ENCODE results near the gene GRB2.
"Not testable (repeated sequence)": the region's sequence is repeated elsewhere in the genome, so short reads cannot be mapped to it uniquely, and the experiment has no call there.

The GRB2 gene

DNA sequence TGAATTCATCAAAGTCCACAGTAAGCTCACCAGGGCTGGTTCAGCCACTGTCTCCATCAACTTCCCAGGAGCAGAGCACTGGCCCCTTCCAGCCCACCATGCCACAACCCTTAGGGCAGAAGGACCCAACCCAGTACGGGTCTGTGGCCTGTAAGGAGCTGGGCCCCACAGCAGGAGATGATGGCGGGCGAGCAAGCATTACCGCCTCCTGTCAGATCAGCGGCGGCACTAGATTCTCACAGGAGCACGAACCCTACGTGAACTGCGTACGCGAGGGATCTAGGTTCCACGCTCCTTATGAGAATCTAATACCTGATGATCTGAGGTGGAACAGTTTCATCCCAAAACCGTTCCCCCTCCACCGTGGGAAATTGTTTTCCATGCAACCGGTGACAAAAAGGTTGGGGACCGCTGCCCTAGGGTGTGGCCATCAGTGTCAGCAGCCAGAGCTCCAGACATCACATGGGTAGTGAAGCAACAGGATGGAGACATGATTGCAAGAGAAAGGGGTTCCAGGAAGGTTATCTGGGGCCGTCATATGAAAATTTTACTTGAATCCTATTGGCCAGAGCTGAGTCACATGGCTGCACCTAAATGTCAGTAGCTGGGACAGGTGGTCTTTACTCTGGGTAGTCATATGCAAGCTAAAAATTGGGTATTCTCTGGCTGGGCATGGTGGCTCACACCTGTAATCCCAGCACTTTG, 103.8 kb downstream of the GRB2 start:
- TF ChIP-seq, protein P1, sequence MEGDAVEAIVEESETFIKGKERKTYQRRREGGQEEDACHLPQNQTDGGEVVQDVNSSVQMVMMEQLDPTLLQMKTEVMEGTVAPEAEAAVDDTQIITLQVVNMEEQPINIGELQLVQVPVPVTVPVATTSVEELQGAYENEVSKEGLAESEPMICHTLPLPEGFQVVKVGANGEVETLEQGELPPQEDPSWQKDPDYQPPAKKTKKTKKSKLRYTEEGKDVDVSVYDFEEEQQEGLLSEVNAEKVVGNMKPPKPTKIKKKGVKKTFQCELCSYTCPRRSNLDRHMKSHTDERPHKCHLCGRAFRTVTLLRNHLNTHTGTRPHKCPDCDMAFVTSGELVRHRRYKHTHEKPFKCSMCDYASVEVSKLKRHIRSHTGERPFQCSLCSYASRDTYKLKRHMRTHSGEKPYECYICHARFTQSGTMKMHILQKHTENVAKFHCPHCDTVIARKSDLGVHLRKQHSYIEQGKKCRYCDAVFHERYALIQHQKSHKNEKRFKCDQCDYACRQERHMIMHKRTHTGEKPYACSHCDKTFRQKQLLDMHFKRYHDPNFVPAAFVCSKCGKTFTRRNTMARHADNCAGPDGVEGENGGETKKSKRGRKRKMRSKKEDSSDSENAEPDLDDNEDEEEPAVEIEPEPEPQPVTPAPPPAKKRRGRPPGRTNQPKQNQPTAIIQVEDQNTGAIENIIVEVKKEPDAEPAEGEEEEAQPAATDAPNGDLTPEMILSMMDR (IDR thresholded peaks at IDR 0.05; ENCODE audit: control insufficient read depth, insufficient read depth, low read depth, low read length, missing control alignments) = no peak

DNA sequence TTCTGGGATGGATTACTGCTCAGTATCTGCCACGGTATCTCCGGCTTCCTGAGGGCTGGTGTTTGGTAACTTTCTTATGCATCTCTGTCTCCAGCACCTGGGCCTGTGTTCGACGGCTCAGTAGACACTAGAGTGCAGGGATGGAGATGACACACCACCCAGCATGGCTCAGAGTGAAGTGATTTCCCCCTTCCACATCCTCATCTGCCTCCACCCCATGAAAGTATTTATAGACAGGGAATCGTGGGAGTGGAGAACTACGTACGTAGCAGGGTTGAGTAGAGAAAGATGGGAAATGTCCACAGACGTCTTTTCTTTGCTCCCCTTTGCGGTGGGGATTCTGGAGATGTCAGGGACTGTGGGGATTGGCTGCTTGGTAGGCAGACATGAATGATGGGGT, 104.4 kb downstream of the GRB2 start:
- no peak for DNase-seq (ENCODE audit: low read depth)
- TF ChIP-seq, protein P1 (IDR thresholded peaks at IDR 0.05; ENCODE audit: control insufficient read depth, insufficient read depth, low read depth, low read length, missing control alignments) = no peak
- H3K4me3 ChIP-seq (ENCODE audit: control insufficient read depth, low read depth, low read length) = no peak overlapping the region

More for the DNA sequence above, 103.8 kb downstream of the GRB2 start:
- DNase-seq (ENCODE audit: low read depth) = no peak
- H3K4me3 ChIP-seq (ENCODE audit: control insufficient read depth, low read depth, low read length) = no peak overlapping the region

DNA sequence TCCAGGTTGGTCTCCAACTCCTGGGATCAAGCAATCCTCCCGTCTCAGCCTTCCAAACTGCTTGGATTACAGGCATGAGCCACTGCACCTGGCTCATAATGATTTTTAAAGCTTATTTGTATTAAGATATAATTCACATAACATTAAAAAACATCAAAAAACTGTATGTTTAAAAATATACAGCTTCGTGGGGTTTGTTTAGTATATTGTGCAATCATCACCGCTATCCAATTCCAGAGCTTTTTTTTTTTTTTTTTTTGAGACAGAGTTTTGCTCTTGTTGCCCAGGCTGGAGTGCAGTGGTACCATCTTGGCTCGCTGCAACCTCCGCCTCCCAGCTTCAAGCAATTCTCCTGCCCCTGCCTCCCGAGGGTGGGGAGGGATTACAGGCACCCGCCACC, 105.2 kb downstream of the GRB2 start:
- TF ChIP-seq, protein P1 (IDR thresholded peaks at IDR 0.05; ENCODE audit: control insufficient read depth, insufficient read depth, low read depth, low read length, missing control alignments) = no peak
- no peak for DNase-seq (ENCODE audit: low read depth)

DNA sequence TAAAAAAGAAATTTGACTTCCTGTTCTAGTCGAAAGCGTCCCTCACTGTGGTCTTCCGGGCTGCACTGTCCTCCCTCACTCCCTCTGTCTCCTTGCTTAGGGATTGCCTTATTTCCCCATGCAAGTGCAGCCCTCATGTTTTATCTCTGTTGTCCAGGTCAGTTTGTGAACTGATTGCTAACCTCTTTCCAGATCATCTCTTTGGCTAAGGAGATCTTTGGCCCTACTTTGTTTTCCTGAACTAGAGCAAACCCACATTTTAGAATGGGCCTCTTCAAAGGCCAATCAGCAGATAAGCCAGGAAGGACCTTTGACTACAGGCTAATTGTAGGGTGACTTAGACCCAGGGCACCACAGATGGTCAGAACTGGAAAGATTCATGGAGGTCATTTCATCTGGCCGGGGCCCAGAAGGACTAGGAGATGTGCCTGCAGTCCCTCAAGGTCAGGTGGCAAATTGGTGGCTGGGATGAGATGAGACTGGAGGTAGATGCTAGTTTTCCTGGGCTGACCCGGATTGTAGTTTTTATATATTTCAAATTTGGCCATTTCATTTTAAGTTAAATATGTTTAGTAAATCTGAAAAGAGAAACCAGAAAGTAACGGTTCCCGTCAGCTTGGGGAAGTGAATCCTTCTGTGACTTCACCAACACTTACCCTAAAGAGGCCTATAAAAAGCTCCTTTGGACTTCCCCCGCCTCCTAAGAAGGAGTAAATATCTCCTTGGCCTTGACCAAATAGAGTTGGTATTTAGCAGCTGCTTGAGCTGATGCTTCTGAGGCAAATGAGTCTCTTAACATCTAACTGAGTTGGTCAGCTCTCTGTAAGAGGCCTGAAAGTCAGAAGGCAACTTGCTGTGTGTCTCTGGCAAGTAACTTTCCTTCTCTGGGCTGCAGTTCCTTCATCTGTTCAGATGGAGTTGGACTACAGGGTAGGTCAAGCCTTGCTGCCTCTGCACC, 110.0 kb downstream of the GRB2 start:
- TF ChIP-seq, protein P1 (IDR thresholded peaks at IDR 0.05; ENCODE audit: control insufficient read depth, insufficient read depth, low read depth, low read length, missing control alignments) = no peak
- DNase-seq (ENCODE audit: low read depth) = no peak
- H3K4me3 ChIP-seq (ENCODE audit: control insufficient read depth, low read depth, low read length) = no peak overlapping the region

More for the DNA sequence above, 105.2 kb downstream of the GRB2 start:
- no peak overlapping the region for H3K4me3 ChIP-seq (ENCODE audit: control insufficient read depth, low read depth, low read length)

DNA sequence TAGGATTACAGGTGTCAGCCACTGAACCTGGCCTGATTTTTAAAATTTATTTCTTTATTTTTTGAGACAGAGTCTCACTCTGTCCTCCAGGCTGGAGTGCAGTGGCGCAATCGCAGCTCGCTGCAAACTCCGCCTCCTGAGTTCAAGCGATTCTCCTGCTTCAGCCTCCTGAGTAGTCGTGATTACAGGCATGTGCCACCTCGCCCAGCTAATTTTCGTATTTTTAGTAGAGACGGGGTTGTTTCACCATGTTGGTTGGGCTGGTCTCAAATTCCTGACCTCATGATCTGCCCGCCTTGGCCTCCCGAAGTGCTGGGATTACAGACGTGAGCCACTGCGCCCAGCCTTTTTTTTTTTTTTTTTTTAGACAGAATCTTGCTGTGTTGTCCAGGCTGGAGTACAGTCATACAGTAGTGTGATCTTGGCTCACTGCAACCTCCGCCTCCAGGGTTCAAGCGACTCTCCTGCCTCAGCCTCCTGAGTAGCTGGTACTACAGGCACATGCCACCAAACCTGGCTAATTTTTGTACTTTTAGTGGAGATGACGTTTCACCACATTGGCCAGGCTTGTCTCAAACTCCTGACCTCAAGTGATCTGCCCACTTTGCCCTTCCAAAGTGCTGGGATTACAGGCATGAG, 112.5 kb downstream of the GRB2 start:
- not testable (repeated sequence) for DNase-seq (ENCODE audit: low read depth); H3K4me3 ChIP-seq (ENCODE audit: control insufficient read depth, low read depth, low read length)

DNA sequence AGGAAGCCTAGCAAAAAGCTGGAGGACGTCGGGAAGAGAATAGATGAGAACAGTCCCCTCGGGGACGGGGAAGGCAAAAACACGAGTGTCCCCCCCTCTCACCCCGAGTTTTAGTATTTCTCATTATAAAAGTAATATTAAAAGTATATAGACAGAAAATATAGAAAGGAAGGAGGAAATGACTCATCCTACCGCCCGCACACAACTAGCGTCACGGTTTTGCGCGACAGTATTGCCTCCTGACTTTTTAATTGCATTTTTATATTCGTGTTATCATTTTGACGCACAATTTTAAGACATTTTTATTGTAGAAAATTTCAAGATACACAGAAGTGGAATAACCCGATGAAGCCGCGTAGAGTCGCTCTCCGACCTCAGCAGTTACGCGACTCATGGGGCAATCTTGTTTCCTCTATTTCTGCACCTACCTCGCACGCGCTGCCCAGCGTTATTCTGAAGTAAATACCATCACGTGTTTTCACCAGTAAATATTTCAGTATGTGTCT, 115.6 kb downstream of the GRB2 start:
- H3K4me3 ChIP-seq (ENCODE audit: control insufficient read depth, low read depth, low read length) = peak overlapping the region; percentile 76
- no peak for DNase-seq (ENCODE audit: low read depth)
- TF ChIP-seq, protein P1 (IDR thresholded peaks at IDR 0.05; ENCODE audit: control insufficient read depth, insufficient read depth, low read depth, low read length, missing control alignments) = peak; percentile 20
